ENCODE data around the gene GNPAT.
A peak's percentile ranks its signal among the peaks of the same experiment; 100 is the strongest.

Gene GNPAT

DNA sequence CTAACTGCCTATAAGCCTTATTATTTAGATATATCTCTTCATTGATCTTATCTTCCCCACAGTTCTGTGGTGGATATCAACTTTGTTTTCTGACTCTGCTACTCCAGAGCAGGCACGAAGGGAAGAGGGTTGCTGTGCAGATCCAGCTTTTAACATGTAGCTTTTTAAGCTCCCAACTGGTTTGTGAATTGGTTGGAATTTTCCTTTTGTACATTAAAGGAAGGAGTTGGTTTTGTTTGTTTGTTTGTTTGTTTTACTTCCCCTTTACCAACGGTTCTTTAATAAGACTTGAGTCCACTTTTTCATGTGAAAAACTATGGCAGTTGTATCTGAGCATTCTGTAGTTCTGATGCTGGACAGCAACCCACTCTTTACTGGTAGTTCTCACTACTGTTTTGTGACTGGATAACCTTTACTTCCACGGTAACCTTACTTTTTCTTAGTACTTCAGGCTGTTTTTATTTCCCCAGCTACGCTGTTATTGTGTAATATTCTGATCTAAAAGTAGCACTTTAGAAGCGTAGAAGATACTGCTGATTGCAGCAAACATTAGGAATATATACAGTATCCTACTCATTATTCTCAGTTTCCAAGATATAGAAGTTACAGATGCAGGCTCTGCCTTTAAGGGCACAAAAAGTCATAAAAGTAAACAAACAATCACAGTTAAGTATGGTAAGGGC is 1.6 kb downstream of the GNPAT start:
- Histone ChIP-seq H3K9me2 (replicated peaks; ENCODE audit: insufficient read depth, low read length) (no peaks in the 10 kb centered on the region), H3K9me3 (ENCODE audit: insufficient read depth, low read length) (no peaks in the 10 kb centered on the region), H3K9ac (ENCODE audit: low read length) (peak overlapping the region; percentile 80), H4K20me1 (ENCODE audit: low read depth, low read length) (no peaks in the 10 kb centered on the region), H3K27ac (ENCODE audit: low read depth, low read length) (no peak overlapping the region), H3K4me2 (ENCODE audit: low read depth, low read length, poor library complexity, severe bottlenecking) (peak overlapping the region; percentile 84), H2AFZ (ENCODE audit: low read depth, low read length, severe bottlenecking) (no peak overlapping the region), H3K36me3 (ENCODE audit: low read length) (no peaks in the 10 kb centered on the region), H3K4me3 (ENCODE audit: insufficient read depth, low read length, poor library complexity, severe bottlenecking) (peak overlapping the region; percentile 92), H3K27me3 (ENCODE audit: low read length) (no peaks in the 10 kb centered on the region), H3K79me2 (ENCODE audit: insufficient read depth, low read length) (peaks cover 72% of the 10 kb centered on the region), H3F3A (ENCODE audit: insufficient read depth) (no peaks in the 10 kb centered on the region)
- TF ChIP-seq CTCF (IDR thresholded peaks at IDR 0.05; ENCODE audit: insufficient read depth, low read length, poor library complexity, severe bottlenecking) (no peak), EZH2phosphoT487 (conservative IDR thresholded peaks at IDR 0.05; ENCODE audit: low read length) (no peak)

GRCh38 chr1:231248778-231249177 is 7.8 kb downstream of the GNPAT start:
- TF ChIP-seq CTCF (IDR thresholded peaks at IDR 0.05; ENCODE audit: insufficient read depth, low read length, poor library complexity, severe bottlenecking) (no peak), EZH2phosphoT487 (conservative IDR thresholded peaks at IDR 0.05; ENCODE audit: low read length) (no peak)

GRCh38 chr1:231252336-231252735 is 11.3 kb downstream of the GNPAT start:
- H3K27me3 ChIP-seq (ENCODE audit: low read length): no peaks in the 10 kb centered on the region

More at GRCh38 chr1:231248778-231249177, 7.8 kb downstream of the GNPAT start:
- no peak overlapping the region for H3K9ac ChIP-seq (ENCODE audit: low read length)
- H3K4me3 ChIP-seq (ENCODE audit: insufficient read depth, low read length, poor library complexity, severe bottlenecking): no peak overlapping the region
- H3F3A ChIP-seq (ENCODE audit: insufficient read depth): no peaks in the 10 kb centered on the region
- no peak overlapping the region for H2AFZ ChIP-seq (ENCODE audit: low read depth, low read length, severe bottlenecking)
- H3K36me3 ChIP-seq (ENCODE audit: low read length): peaks cover 2% of the 10 kb centered on the region; the same call in 1 of the 2 replicates
- no peak overlapping the region for H3K4me2 ChIP-seq (ENCODE audit: low read depth, low read length, poor library complexity, severe bottlenecking)
- H3K27me3 ChIP-seq (ENCODE audit: low read length): no peaks in the 10 kb centered on the region
- no peaks in the 10 kb centered on the region for H4K20me1 ChIP-seq (ENCODE audit: low read depth, low read length)
- H3K27ac ChIP-seq (ENCODE audit: low read depth, low read length): no peak overlapping the region
- no peaks in the 10 kb centered on the region for H3K9me2 ChIP-seq (replicated peaks; ENCODE audit: insufficient read depth, low read length)
- H3K9me3 ChIP-seq (ENCODE audit: insufficient read depth, low read length): no peaks in the 10 kb centered on the region
- peaks cover 54% of the 10 kb centered on the region for H3K79me2 ChIP-seq (ENCODE audit: insufficient read depth, low read length)

More at GRCh38 chr1:231252336-231252735, 11.3 kb downstream of the GNPAT start:
- Histone ChIP-seq H4K20me1 (ENCODE audit: low read depth, low read length) (no peaks in the 10 kb centered on the region), H3K4me2 (ENCODE audit: low read depth, low read length, poor library complexity, severe bottlenecking) (no peak overlapping the region), H3K9ac (ENCODE audit: low read length) (no peak overlapping the region), H2AFZ (ENCODE audit: low read depth, low read length, severe bottlenecking) (no peak overlapping the region), H3K36me3 (ENCODE audit: low read length) (peaks cover 3% of the 10 kb centered on the region; the same call in 1 of the 2 replicates), H3K9me2 (replicated peaks; ENCODE audit: insufficient read depth, low read length) (no peaks in the 10 kb centered on the region), H3K27ac (ENCODE audit: low read depth, low read length) (no peak overlapping the region), H3K79me2 (ENCODE audit: insufficient read depth, low read length) (peaks cover 24% of the 10 kb centered on the region), H3K9me3 (ENCODE audit: insufficient read depth, low read length) (no peaks in the 10 kb centered on the region), H3F3A (ENCODE audit: insufficient read depth) (no peaks in the 10 kb centered on the region), H3K4me3 (ENCODE audit: insufficient read depth, low read length, poor library complexity, severe bottlenecking) (no peak overlapping the region)
- no peak for TF ChIP-seq EZH2phosphoT487 (conservative IDR thresholded peaks at IDR 0.05; ENCODE audit: low read length)
- no peak for TF ChIP-seq CTCF (IDR thresholded peaks at IDR 0.05; ENCODE audit: insufficient read depth, low read length, poor library complexity, severe bottlenecking)
